H9 (cell line): ENCODE measurements around the gene CCDC149. TPM values are rescaled to one million over a fixed set of nuclear protein-coding genes. Genes with fewer than 3 reads are reported as not detected.

Experiments used
- DNase-seq: peaks from one replicate; pipeline ENCODE4 v3.0.0-alpha.2; 2017
- H2AFZ ChIP-seq: one replicate; pipeline ENCODE4 v1.6.1; 2013; ENCODE audit warnings: mild to moderate bottlenecking, low read length, control low read depth, moderate library complexity
- H2AK5ac ChIP-seq: 2 replicates; pipeline ENCODE4 v1.6.1; 2013; ENCODE audit warnings: low read length, control low read depth, mixed read lengths; ENCODE audit not compliant: insufficient read length
- H2BK120ac ChIP-seq: one replicate; pipeline ENCODE4 v1.6.1; 2013; ENCODE audit warnings: low read depth, mild to moderate bottlenecking, low read length, control low read depth, inconsistent platforms; ENCODE audit not compliant: poor library complexity, severe bottlenecking
- H2BK12ac ChIP-seq: 2 replicates; pipeline ENCODE4 v1.6.1; 2013; ENCODE audit warnings: low read length, control low read depth, mixed read lengths, low read depth; ENCODE audit not compliant: insufficient read length
- H2BK15ac ChIP-seq: 2 replicates; pipeline ENCODE4 v1.6.1; 2013; ENCODE audit warnings: low read depth, low read length, control low read depth
- H2BK20ac ChIP-seq: one replicate; pipeline ENCODE4 v1.6.1; 2013; ENCODE audit warnings: low read depth, mild to moderate bottlenecking, low read length, control low read depth, inconsistent platforms; ENCODE audit not compliant: poor library complexity, severe bottlenecking
- H2BK5ac ChIP-seq: 2 replicates; pipeline ENCODE4 v1.6.1; 2013; ENCODE audit warnings: low read length, control low read depth, mixed read lengths; ENCODE audit not compliant: insufficient read length
- H3K14ac ChIP-seq: 2 replicates; pipeline ENCODE4 v1.6.1; 2013; ENCODE audit warnings: low read length, control low read depth; ENCODE audit not compliant: insufficient read depth
- H3K18ac ChIP-seq: 2 replicates; pipeline ENCODE4 v1.6.1; 2013; ENCODE audit warnings: low read depth, mild to moderate bottlenecking, mixed read lengths, low read length, control low read depth; ENCODE audit not compliant: insufficient read length
- H3K23ac ChIP-seq: 2 replicates; pipeline ENCODE4 v1.6.1; 2013; ENCODE audit warnings: low read length, control low read depth, mixed read lengths, low read depth; ENCODE audit not compliant: insufficient read length
- H3K23me2 ChIP-seq: 2 replicates; pipeline ENCODE4 v1.6.1; 2013; ENCODE audit warnings: low read depth, mild to moderate bottlenecking, mixed read lengths, low read length, control low read depth; ENCODE audit not compliant: insufficient read length, poor library complexity, severe bottlenecking
- H3K27ac ChIP-seq: 2 replicates; pipeline ENCODE4 v1.5.1; 2013; ENCODE audit warnings: low read length, control low read depth, mixed read lengths, low read depth; ENCODE audit not compliant: insufficient read length
- H3K27me3 ChIP-seq: 2 replicates; pipeline ENCODE4 v1.6.1; 2013; ENCODE audit warnings: low read length, control low read depth, inconsistent platforms; ENCODE audit not compliant: insufficient read depth
- H3K4ac ChIP-seq: 2 replicates; pipeline ENCODE4 v1.6.1; 2013; ENCODE audit warnings: low read depth, mild to moderate bottlenecking, control low read depth, inconsistent platforms, low read length, moderate library complexity
- H3K4me1 ChIP-seq: 2 replicates; pipeline ENCODE4 v1.6.1; 2013; ENCODE audit warnings: low read length, control low read depth, inconsistent platforms; ENCODE audit not compliant: insufficient read depth
- H3K4me2 ChIP-seq: 2 replicates; pipeline ENCODE4 v1.6.1; 2013; ENCODE audit warnings: low read length, control low read depth, mixed read lengths; ENCODE audit not compliant: insufficient read length, insufficient read depth
- H3K56ac ChIP-seq: 2 replicates; pipeline ENCODE4 v1.6.1; 2013; ENCODE audit warnings: low read depth, mild to moderate bottlenecking, mixed read lengths, low read length, control low read depth; ENCODE audit not compliant: insufficient read length
- H3K79me1 ChIP-seq: 2 replicates; pipeline ENCODE4 v1.6.1; 2013; ENCODE audit warnings: low read depth, mild to moderate bottlenecking, moderate library complexity, low read length, control low read depth, inconsistent platforms; ENCODE audit not compliant: insufficient read depth, poor library complexity, severe bottlenecking
- H3K79me2 ChIP-seq: 2 replicates; pipeline ENCODE4 v1.6.1; 2013; ENCODE audit warnings: low read length, control low read depth, inconsistent platforms; ENCODE audit not compliant: insufficient read depth
- H3K9ac ChIP-seq: 2 replicates; pipeline ENCODE4 v1.6.1; 2013; ENCODE audit warnings: low read length, control low read depth, mixed read lengths; ENCODE audit not compliant: insufficient read length; ENCODE audit errors: extremely low read depth
- H3K9me3 ChIP-seq: one replicate; pipeline ENCODE4 v1.6.1; 2013; ENCODE audit warnings: low read depth, low read length, inconsistent platforms; ENCODE audit not compliant: control insufficient read depth
- H3T11ph ChIP-seq: one replicate; pipeline ENCODE4 v1.6.1; 2013; ENCODE audit warnings: mild to moderate bottlenecking, low read length, control low read depth, inconsistent platforms
- H4K20me1 ChIP-seq: one replicate; pipeline ENCODE4 v1.6.1; 2013; ENCODE audit not compliant: control insufficient read depth, insufficient read length, insufficient read depth
- H4K5ac ChIP-seq: 2 replicates; pipeline ENCODE4 v1.6.1; 2013; ENCODE audit warnings: low read depth, mild to moderate bottlenecking, mixed read lengths, low read length, control low read depth; ENCODE audit not compliant: insufficient read length
- H4K8ac ChIP-seq: replicated peaks from 2 replicates; pipeline ENCODE4 v1.6.1; 2013; ENCODE audit warnings: low read length, control low read depth, mixed read lengths, low read depth; ENCODE audit not compliant: insufficient read length
- H4K91ac ChIP-seq: 2 replicates; pipeline ENCODE4 v1.6.1; 2013; ENCODE audit warnings: low read depth, mild to moderate bottlenecking, moderate library complexity, mixed read lengths, low read length, control low read depth; ENCODE audit not compliant: insufficient read length
- H3K27ac Mint-ChIP-seq, 3 experiments: 2 replicates in 2 of 3; 3 replicates in 1 of 3; pipeline ENCODE4 v1.8.0; 2020 to 2021; ENCODE audit warnings: mixed read lengths in 3 of 3, mild to moderate bottlenecking in 1 of 3, moderate library complexity in 1 of 3
- H3K27me3 Mint-ChIP-seq: 2 replicates; pipeline ENCODE4 v1.8.0; 2021; ENCODE audit warnings: low read depth, mild to moderate bottlenecking, moderate library complexity, mixed read lengths
- H3K36me3 Mint-ChIP-seq, 3 experiments: 2 replicates in 2 of 3; 3 replicates in 1 of 3; pipeline ENCODE4 v1.8.0; 2020 to 2021; ENCODE audit warnings: low read depth in 3 of 3, mixed read lengths in 3 of 3; ENCODE audit not compliant: insufficient read depth in 1 of 3
- H3K4me1 Mint-ChIP-seq, 2 experiments: 2 replicates each; pipeline ENCODE4 v1.8.0; 2020; ENCODE audit warnings: mixed read lengths in 2 of 2
- H3K4me3 Mint-ChIP-seq, 2 experiments: 2 replicates in 1 of 2; 3 replicates in 1 of 2; pipeline ENCODE4 v1.8.0; 2020 to 2021; ENCODE audit warnings: mild to moderate bottlenecking in 2 of 2, mixed read lengths in 2 of 2, moderate library complexity in 1 of 2
- H3K9me3 Mint-ChIP-seq, 2 experiments: 2 replicates in 1 of 2; 3 replicates in 1 of 2; pipeline ENCODE4 v1.8.0; 2020; ENCODE audit warnings: mild to moderate bottlenecking in 2 of 2, mixed read lengths in 2 of 2, moderate library complexity in 1 of 2
- WGBS: extraction: QIAGEN DNeasy Blood & Tissue Kit; methylation state at CpG from one replicate; pipeline ENCODE4 v1.1.7; 2013; ENCODE audit warnings: missing lambda C conversion rate, low lambda C conversion rate, mixed read lengths; ENCODE audit not compliant: insufficient read length; ENCODE audit errors: extremely low coverage; 5-methylcytosine and 5-hydroxymethylcytosine counted together
- total RNA-seq: library from RNA; stranded (reverse); gene quantifications from 2 replicates; pipeline ENCODE4 v1.2.1, GENCODE V29; 2021
- TF ChIP-seq, protein P1 (sequence below): fragments of 200-600 bp; sonication (generic); conservative IDR thresholded peaks from 3 replicates; pipeline ENCODE4 v1.8.0; 2021; ENCODE audit warnings: antibody characterized with exemption, mild to moderate bottlenecking

Gene CCDC149
- total RNA-seq, 1 experiment from 2014 or later = 4.5 TPM

DNA sequence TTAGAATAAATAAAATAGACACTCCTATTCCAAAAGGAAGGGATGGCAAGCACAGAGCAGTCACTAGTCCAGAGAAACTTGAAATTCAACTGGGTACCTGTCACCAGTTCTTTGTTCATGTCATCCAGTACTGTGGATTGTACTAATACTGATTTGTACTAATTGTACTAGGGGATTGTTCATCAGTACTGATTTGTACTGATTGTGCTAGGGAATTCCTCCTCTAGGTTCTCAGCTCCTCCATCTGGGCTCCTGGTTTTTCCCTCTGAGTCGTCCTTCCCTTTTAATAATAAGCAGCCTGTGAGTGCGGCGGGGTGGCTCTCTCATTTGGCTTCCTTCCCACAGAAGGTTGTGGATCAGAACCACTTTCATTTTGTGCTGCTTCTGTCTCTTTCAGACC is 148.5 kb downstream of the CCDC149 start:
- Histone ChIP-seq H3K27ac (no peak overlapping the region), H3K9ac (no peak overlapping the region), H3K9me3 (no peaks in the 10 kb centered on the region), H2AFZ (no peak overlapping the region), H3K23me2 (no peaks in the 10 kb centered on the region), H3K18ac (no peak overlapping the region), H4K8ac (no peak overlapping the region), H3K4me1 (no peaks in the 10 kb centered on the region), H2BK15ac (no peak overlapping the region), H4K20me1 (no peaks in the 10 kb centered on the region), H3K79me1 (no peaks in the 10 kb centered on the region), H3T11ph (no peak overlapping the region), H2BK120ac (no peak overlapping the region), H3K27me3 (no peaks in the 10 kb centered on the region), H2BK5ac (no peak overlapping the region), H3K4me2 (no peak overlapping the region), H2AK5ac (no peak overlapping the region), H3K4ac (no peak overlapping the region), H3K79me2 (no peaks in the 10 kb centered on the region), H3K14ac (no peak overlapping the region), H2BK12ac (no peak overlapping the region), H4K91ac (no peak overlapping the region), H4K5ac (no peak overlapping the region), H3K23ac (no peak overlapping the region), H2BK20ac (no peak overlapping the region), H3K56ac (no peak overlapping the region)
- Mint-ChIP-seq H3K4me1 (peaks cover 4 to 8% of the 10 kb centered on the region in 2 experiments; a peak in 3 of 4 replicates), H3K27ac (no peak overlapping the region), H3K36me3 (no peaks in the 10 kb centered on the region), H3K4me3 (no peak overlapping the region), H3K9me3 (no peaks in the 10 kb centered on the region), H3K27me3 (no peaks in the 10 kb centered on the region; the same call in 1 of the 2 replicates)
- no CpG with 5 or more reads among the region's 3 CpGs for WGBS
- TF ChIP-seq, protein P1, sequence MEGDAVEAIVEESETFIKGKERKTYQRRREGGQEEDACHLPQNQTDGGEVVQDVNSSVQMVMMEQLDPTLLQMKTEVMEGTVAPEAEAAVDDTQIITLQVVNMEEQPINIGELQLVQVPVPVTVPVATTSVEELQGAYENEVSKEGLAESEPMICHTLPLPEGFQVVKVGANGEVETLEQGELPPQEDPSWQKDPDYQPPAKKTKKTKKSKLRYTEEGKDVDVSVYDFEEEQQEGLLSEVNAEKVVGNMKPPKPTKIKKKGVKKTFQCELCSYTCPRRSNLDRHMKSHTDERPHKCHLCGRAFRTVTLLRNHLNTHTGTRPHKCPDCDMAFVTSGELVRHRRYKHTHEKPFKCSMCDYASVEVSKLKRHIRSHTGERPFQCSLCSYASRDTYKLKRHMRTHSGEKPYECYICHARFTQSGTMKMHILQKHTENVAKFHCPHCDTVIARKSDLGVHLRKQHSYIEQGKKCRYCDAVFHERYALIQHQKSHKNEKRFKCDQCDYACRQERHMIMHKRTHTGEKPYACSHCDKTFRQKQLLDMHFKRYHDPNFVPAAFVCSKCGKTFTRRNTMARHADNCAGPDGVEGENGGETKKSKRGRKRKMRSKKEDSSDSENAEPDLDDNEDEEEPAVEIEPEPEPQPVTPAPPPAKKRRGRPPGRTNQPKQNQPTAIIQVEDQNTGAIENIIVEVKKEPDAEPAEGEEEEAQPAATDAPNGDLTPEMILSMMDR = no peak
- DNase-seq = no peak
